DMS53 treated with DMSO at 0.1 percent for 48 hours (cell line): Measurements from ENCODE around the gene TSPAN10.

Experiments
- DNase-seq: peaks from one replicate; lab custom pipeline; 2025; ENCODE audit not compliant: unreplicated experiment; lab: John Stamatoyannopoulos, UW

TSPAN10 gene

GRCh38 chr17:81686614-81687013 lies 49.6 kb downstream of the TSPAN10 start:
- DNase-seq: no peak

- DNase-seq: no peak
These were observed 51.0 kb downstream of the TSPAN10 start for GRCh38 chr17:81687770-81688541.

DNA sequence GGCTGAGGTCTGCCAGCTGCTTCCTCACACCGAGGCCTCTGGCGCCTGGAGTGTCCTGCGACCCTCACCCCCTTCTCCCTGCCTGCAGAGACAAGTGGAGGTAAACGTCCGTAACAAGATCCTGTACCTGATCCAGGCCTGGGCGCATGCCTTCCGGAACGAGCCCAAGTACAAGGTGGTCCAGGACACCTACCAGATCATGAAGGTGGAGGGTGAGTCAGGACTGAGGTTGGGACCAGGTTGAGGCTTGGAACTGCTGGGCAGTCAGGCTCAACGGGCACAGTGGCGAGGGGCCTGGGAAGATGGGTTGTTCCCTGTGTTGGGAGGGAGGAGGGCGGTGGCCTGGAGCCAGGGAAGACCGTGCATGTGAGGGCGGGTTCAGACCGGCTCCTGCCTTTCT lies 51.6 kb downstream of the TSPAN10 start:
- DNase-seq: no peak

DNA sequence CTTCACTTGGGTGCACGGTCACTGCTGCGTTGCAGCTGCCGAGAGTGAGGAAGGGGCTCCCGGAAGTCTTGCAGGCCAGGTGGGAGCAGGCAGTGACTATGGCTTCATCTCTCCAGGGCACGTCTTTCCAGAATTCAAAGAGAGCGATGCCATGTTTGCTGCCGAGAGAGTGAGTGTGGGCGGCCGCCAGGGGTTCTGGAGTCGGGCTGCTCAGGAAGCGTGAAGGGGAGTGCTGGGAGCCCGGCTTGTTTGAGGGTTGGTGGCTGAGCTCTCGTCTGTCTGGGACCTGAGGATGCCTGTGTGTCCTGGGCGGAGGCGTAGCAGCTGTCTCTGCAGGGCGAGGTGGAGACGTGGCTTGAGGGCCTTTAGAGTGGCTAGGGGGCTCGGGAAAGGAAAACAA lies 53.1 kb downstream of the TSPAN10 start:
- no peak for DNase-seq

GRCh38 chr17:81690549-81690948 lies 53.6 kb downstream of the TSPAN10 start:
- DNase-seq: no peak

DNA sequence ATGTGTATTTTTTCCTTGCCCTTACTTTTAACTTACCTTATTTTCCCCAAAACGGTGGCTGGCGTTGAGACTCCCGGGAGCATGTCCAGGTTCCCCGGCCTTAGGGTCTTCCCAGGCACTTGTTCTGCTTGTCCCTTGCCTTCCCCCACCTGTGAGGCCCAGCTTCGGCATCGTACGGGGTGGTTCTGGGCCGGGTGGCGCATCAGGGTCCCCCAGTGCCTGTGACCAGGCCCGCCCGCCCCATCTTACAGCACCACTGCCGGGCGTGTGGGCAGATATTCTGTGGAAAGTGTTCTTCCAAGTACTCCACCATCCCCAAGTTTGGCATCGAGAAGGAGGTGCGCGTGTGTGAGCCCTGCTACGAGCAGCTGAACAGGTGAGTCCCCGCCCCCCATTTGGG lies 54.2 kb downstream of the TSPAN10 start:
- no peak for DNase-seq

GRCh38 chr17:81691608-81692007 lies 54.6 kb downstream of the TSPAN10 start:
- no peak for DNase-seq

DNA sequence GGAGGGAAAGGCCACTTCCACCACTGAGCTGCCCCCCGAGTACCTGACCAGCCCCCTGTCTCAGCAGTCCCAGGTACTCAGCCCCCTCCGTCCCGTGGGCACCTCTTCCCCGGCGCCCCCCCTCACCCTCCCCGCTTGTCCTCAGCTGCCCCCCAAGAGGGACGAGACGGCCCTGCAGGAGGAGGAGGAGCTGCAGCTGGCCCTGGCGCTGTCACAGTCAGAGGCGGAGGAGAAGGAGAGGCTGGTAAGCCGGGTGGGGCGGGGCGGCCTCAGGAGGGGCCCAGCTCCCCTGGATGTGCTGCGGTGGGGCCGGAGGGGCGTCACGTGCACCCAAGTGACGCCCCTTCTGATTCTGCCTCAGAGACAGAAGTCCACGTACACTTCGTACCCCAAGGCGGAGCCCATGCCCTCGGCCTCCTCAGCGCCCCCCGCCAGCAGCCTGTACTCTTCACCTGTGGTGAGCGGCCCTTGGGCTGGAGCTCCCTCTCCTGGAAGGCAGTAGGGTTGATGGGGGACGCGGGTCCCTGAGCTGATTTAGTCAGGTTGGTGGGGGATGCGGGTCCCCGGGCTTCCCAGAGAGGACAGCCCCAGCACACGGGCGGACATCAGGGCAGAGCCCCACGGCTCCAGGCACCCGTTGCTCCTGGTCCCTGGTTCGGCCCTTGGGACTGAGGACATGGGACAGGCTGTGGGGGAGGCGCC lies 56.7 kb downstream of the TSPAN10 start:
- no peak for DNase-seq

DNA sequence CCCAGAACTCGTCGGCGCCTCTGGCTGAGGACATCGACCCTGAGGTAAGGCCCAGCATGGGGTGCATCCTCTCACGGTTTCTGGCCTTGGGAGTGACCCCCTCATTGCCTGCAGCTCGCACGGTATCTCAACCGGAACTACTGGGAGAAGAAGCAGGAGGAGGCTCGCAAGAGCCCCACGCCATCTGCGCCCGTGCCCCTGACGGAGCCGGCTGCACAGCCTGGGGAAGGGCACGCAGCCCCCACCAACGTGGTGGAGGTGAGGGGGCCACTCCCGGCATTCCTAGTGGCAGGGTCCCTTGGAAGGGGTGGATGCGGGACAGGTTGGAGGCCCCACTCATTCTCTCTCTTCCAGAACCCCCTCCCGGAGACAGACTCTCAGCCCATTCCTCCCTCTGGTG lies 57.8 kb downstream of the TSPAN10 start:
- DNase-seq: no peak

DNA sequence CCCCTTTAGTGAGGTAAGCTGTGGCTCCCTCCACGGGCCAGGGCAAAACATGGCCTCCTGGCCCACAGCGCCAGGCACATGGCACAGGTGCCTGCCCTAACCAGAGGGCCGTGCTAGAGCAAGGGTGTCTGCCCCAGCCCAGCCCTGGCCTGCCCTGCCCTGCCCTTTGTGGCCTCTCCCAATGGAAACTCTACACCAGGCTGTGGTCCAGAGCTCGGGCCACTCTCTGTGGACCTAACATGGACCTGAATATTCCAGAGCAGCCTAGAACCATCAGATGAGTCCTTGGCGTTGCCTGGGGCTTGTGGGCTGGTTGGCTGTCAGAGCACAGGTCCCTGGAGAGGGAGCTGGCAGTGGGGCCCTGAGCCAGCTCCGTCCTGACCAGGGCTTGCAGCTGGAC lies 58.2 kb downstream of the TSPAN10 start:
- no peak for DNase-seq

- DNase-seq: no peak
These were observed 58.8 kb downstream of the TSPAN10 start for GRCh38 chr17:81695801-81696200.

- DNase-seq: no peak
These were observed 59.4 kb downstream of the TSPAN10 start for GRCh38 chr17:81696218-81696941.

- DNase-seq: no peak
These were observed 60.5 kb downstream of the TSPAN10 start for GRCh38 chr17:81697261-81698044.
